ENCODE measurements around the gene PTPRN2.

DNA sequence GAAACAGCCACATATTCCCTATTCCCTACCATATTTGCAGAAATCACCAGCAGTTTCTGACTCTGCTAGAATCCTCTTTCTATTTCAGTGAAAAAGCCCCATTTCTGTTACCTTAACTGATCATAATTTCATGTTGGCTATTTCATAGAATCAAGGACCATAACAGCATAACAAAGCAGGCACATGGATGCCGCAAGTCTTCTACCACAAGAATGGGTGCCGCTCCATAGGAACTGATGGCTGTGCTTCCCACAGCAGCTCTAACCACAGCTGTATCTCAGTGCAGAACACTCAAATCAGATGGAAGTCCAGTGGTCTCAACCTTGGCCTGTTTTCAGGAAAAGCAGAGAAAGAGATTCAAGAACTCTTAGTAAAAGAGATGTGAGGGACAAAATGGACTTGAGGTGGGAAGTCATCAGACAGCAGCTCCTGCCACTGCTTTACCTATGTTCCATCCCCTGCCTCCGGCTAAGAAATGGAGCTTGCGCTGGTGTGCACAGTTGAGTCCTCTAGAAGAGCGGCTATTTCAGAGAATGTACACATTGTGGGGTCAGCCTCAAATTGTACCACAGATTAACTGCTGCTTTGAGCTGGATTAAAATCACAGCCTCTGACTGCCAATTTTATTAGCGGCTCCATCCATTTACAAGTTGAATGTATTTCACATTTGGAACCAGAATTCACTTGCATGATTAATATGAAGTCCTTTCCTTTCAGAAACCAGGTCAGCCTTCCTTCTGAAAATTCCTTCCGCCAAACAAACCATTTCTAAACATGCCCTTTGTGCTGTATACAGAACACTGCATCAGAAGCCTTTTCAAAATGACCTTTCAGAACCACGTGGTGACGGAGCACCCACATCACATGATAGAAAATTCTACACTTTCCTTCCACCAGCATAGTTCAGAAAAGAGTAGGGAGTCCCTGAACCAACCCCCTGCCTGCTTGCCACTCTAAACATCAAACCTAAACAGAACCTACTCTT is 7.7 kb downstream of the PTPRN2 start:
- TF ChIP-seq CTCF (IDR thresholded peaks at IDR 0.05) (no peak), POLR2A (IDR thresholded peaks at IDR 0.05) (no peak)
